HG02610 (cell line): ENCODE results near the gene CFAP73.

Source experiments
- ATAC-seq: cut with Tn5 transposase; IDR thresholded peaks from one replicate; pipeline ENCODE4 v1.9.1; 2021; ENCODE audit warnings: mild to moderate bottlenecking, moderate library complexity; ENCODE audit not compliant: unreplicated experiment

CFAP73 gene

DNA sequence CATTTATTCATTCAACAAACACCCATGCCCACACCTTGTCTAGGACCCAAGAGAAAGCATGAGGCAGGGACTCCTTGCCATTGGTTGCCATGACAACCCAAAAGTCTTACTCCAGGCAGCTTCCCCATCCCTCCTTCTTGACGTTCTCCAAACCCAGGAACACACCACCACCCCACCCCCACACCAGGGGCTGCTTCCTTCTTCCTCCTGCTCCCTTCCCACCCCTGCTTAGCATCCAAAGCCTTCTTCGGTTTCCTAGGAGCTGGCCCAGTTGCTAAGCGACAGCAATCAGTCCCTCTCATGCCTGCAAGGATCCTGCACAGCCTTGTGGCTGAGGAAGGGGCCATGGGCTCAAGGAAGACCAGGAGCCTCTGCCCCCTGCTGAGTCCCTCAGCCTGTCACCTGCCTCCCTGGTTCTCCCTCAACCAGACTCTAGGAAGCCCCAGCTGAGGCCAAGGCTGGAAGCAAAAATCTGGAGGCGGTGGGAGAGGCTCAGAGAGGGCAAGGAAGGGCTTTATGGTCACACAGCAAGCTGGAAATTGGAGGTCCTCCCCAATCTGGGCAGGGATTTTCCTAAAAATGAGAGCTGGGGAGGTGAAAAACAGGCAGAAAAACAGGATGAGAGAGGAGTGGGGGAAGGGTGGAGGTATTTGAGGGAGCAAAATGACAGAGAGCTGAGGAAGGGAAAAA, 29.4 kb upstream of the CFAP73 start:
- ATAC-seq, result no peak

- no peak for ATAC-seq
These were observed 28.7 kb upstream of the CFAP73 start for GRCh38 chr12:113120670-113121370.

DNA sequence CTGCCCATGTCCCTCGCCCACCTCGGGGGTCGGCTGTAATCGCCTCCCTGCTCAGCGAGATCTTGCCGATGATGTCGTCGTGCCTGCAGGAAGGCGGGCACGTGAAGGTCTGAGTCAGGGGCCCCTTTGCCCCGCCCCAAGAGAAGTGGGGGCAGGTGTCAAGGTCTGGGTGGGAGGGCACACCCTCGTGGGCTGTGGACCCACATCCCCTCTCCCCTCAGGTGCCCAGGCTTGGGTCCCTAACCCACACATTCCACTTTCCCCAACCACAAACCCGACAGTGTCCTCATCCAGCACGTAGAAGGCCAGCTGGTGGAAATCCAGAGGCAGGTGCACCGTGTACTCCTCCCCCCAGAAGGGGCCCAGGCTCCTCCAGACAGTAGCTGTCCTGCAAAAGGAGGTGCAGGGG, 21.7 kb upstream of the CFAP73 start:
- no peak for ATAC-seq

DNA sequence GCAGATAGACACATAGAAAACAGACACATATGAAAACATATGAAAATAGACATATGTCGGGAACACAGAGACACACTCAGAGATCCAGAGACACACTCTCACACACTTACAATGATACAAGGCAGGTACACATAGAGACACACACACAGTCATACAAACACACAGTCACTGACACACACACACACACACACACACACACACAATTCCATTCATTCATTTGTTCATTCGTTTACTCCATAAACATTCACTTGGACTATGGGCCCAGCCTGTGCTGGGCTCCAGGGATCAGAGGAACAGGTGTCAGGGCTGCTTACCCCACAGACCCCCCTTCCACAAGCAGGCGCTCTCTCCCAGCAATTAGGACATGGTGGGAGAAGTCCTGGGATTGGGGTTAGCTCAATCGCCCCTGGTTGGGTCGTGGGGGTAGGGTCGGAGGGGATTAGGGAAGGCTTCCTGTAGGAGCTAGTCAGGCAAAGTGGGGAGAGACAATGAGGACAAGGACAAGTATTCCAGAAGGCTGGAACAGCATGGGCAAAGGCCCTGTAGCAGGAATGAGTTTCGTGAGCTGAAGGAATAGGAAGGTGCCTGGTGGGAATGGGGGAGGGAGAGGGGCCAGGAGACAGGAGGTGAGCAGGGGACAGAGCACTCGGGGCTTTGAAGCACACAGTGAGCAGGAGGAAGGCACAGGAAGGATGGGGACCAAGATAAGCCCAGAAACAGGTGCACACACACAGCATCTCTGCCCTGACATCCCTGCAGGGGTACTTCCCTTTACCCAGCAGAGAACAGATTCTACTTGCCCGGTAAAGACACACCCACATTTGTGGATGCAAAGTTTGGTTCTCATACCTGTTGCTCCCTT, 20.5 kb upstream of the CFAP73 start:
- no peak for ATAC-seq

DNA sequence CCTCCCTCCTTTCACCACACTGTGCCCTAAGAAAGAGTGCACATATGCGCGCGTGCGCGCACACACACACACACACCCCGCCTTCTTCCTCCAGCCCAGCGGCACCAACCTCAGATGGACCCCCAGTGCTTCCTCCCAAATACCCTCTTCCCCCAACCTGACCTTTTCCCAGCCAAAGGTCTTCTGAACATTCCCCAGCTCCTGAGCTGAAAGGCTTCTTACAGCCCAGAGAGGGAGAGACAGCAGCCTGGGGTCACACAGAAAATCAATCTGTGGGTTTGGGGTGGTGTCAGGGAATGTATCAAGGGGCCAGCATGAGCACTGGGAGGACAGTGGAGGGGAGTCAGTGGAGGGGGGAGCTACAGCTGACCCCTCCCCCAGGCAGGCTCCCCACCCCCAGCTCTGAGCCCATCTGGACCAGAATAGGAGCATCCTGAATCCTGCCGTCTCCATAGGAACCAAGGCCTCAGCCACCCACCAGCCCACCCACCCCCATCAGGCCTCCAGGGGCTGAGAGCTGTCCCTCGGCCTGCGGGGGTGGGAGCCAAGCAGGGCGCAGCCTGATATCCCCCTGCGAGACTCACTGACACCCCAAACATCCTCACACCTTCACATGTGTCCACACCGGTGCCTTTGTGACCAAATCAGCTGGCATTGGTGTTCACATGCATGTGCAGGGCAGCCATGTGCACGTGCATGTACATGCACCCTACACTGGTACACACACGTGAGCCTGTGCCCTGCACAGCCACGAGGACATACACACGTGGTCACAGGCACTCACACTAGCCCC, 19.7 kb upstream of the CFAP73 start:
- no peak for ATAC-seq

GRCh38 chr12:113130457-113131135, 18.9 kb upstream of the CFAP73 start:
- ATAC-seq, result no peak

GRCh38 chr12:113131556-113131955, 18.0 kb upstream of the CFAP73 start:
- no peak for ATAC-seq

DNA sequence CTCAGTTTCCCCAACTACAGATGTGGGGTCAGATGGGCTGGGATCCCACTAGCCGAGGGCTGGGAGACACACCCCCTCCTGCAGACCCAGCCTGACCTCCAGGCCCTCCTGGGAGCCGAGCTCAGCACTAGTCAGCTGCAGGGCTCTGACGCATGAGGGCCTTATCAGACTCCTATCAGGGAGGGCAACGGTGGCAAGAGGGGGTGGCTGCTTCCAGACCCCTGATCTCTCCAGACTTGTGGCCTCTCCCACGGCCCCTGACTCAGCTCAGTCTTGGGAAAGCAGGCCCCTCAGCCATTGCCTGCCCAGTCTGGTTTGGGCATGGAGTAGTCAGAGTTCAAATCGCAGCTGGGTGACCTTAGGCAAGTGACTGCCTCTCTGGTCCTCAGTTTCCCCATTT, 16.5 kb upstream of the CFAP73 start:
- no peak for ATAC-seq

GRCh38 chr12:113133666-113134065, 15.9 kb upstream of the CFAP73 start:
- ATAC-seq, result no peak

DNA sequence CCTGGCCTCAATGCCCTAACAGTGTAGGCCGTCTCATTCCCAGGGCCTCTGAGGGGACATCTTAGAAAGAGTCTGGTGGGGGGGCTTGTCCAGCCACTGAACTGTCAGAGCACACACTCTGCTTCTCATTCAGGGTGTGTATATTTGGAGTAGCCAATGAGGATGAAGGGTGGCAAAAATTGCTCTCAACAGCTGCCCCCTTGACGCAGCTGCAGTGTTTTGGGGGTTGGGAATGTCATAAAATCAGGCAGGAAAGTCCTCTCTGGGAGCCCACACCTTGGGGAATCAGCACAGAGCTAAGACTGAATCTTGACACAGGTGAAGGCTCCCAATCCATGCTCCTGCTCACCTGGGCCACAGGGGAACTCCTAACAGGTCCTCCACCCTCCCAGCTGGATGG, 15.5 kb upstream of the CFAP73 start:
- ATAC-seq, result no peak

- ATAC-seq, result no peak
These were observed 15.0 kb upstream of the CFAP73 start for GRCh38 chr12:113134521-113134951.

DNA sequence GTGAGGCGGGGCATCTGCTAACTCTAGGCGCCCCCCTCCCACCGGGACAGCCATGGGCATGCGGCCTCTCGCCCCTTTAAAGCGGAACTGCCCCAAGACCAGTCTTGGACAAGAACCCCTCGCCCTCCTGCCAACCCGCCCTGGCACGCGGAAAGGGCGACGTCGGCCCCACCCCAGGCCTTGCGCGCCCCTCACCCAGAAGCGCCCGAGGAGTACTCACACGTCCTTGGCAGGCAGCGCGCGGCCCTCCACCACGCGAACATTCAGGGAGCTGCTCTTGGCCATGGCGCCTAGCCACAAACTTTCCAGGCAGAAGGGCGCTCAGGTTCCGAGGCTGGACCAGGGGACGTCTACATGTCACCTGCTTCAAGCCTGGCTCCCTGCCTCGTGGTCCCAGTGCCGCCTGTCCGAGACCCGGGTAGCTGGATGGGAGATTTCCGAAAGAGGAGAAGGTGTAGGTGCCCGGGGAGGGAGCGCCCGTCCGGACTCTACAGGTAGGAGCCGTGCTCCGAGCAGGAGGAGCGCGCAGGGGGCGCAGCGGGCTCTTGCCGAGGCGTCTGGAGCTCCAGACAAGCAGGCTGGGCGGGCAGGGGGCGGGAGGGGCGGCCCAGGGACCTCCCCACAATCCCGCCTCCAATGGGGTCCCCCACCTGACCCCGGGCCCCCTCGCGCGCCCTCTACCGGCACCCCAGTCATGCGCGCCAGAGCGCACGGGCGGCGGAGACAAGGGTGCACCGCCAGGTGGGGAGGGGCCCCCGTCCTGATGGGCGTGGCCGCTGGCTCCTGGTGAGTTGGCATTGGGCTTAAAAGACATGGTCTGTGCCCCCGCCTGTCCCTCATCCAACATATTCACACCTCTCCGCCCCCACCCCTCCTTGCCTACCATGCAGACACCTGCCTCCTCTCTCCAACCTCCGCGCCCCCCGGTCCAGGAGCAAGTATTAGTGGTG, 14.1 kb upstream of the CFAP73 start, which contains the start of gene RASAL1:
Gene RASAL1, minus strand, starts transcription at position 584 of the 950 bp plus-strand sequence. Its CDS starts 299 bp downstream, at position 285.
- no peak for ATAC-seq

- ATAC-seq, result no peak
These were observed 13.2 kb upstream of the CFAP73 start for GRCh38 chr12:113136128-113136989.

GRCh38 chr12:113136990-113137511, 12.5 kb upstream of the CFAP73 start:
- no peak for ATAC-seq

GRCh38 chr12:113137861-113138783, 11.4 kb upstream of the CFAP73 start:
- ATAC-seq, result no peak

DNA sequence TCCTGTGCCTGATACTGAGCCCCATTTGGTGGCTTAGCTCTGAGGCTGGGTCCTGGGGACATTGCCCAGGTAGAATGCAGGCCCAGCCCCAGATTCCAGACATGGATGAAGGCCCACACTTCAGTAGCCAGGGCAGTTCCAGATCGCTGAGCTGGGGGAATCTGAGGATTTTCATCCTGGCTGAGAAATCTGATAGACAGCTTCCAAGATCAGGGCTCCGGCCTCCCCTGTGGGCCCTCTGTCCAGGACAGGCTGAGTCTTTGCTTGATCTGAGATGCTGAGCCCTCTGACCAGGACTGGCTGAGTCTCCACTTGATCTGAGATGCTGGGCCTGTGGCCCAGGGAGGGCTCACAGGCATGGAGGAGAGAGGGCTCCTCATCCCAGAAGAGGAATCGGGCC, 10.7 kb upstream of the CFAP73 start:
- no peak for ATAC-seq

DNA sequence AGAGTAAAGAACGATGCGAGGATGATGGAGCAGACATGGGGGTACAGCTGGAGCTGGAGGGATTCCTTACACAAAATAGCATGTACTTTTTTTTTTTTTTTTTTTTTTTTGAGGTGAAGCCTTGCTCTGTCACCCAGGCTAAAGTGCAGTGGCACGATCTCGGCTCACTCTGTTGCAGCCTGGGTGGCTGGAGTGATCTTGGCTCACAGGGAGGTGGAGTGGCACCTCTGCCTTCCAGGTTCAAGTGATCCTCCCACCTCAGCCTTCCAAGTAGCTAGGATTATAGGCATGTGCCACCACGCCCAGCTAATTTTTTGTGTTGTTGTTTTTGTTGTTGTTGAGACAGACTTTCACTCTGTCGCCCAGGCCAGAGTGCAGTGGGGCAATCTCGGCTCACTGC, 8.8 kb upstream of the CFAP73 start:
- no peak for ATAC-seq
